ENCODE data around the gene EHBP1.

The EHBP1 gene

GRCh38 chr2:63048367-63049171, 343.1 kb downstream of the EHBP1 start:
- no peak overlapping the region for H3K4me3 ChIP-seq (ENCODE audit: low read depth, low read length)
- DNase-seq (ENCODE audit: low read depth) = no peak
- TF ChIP-seq MYC (IDR thresholded peaks at IDR 0.05; ENCODE audit: low read depth, low read length) = no peak
- TF ChIP-seq, protein P1, sequence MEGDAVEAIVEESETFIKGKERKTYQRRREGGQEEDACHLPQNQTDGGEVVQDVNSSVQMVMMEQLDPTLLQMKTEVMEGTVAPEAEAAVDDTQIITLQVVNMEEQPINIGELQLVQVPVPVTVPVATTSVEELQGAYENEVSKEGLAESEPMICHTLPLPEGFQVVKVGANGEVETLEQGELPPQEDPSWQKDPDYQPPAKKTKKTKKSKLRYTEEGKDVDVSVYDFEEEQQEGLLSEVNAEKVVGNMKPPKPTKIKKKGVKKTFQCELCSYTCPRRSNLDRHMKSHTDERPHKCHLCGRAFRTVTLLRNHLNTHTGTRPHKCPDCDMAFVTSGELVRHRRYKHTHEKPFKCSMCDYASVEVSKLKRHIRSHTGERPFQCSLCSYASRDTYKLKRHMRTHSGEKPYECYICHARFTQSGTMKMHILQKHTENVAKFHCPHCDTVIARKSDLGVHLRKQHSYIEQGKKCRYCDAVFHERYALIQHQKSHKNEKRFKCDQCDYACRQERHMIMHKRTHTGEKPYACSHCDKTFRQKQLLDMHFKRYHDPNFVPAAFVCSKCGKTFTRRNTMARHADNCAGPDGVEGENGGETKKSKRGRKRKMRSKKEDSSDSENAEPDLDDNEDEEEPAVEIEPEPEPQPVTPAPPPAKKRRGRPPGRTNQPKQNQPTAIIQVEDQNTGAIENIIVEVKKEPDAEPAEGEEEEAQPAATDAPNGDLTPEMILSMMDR (IDR thresholded peaks at IDR 0.05; ENCODE audit: low read depth, low read length) = no peak
- TF ChIP-seq POLR2A (IDR thresholded peaks at IDR 0.05; ENCODE audit: extremely low read depth, insufficient read length) = no peak

DNA sequence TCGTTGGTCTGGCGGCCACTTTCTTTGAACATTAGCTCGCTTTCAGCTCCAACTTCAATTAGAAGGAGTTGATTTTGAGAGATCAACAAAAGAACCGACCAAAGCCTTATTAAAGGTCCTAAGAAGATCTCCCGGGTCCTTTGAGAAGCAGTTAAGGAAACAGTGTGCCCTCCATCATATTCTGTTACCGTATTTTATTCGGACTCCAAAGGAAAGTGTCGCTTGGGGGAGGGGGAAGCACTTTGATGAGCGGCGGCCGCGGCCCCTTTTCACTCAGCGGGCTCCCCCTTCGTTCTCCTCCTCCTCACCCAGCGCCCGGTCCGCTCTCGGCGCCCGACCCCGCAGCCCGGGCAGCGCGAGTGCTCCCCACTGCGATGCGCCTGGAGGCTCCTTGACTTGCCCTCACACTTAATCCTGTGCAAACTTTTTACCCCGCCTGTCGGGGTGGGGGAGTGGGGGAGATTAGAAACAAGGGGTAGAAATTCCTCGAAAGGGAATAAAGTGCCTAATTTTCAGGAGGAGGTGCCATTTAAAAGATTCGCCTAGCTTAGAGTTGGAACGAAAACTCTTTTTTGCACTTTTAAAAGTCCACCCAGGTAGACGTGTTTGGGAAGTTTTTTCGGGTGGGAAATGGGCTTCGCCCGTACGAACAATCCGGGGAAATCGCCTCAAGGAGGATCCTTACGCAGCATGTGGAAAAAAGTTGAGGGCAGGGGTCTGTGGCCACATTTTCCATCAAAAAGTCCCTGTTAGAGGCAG, 343.9 kb downstream of the EHBP1 start:
- TF ChIP-seq POLR2A (IDR thresholded peaks at IDR 0.05; ENCODE audit: extremely low read depth, insufficient read length) (no peak), MYC (IDR thresholded peaks at IDR 0.05; ENCODE audit: low read depth, low read length) (no peak)
- TF ChIP-seq, protein P2, sequence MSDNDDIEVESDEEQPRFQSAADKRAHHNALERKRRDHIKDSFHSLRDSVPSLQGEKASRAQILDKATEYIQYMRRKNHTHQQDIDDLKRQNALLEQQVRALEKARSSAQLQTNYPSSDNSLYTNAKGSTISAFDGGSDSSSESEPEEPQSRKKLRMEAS (IDR thresholded peaks at IDR 0.05; ENCODE audit: low read depth, low read length) = no peak
- TF ChIP-seq, protein P1 (IDR thresholded peaks at IDR 0.05; ENCODE audit: low read depth, low read length) = no peak

DNA sequence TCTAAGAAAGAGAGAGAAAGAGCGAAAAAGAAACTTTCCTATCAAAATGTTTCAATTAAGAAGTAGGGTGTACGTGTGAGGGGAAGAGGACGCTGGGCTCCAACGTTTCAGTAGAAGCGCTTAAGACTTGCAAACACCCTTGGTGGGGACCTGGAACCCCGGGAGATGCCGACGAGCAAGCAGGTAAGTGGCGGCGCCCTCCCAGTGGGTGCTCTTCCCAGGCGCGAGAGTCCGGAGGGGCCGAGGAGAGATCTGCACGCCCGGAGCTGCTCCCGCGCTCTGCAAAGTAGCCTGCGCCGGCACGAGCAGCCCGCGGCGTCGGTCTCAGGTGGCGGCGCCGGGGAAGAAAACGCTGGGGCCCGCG, 344.4 kb downstream of the EHBP1 start:
- no peak for DNase-seq (ENCODE audit: low read depth)
- H3K4me3 ChIP-seq (ENCODE audit: low read depth, low read length) = peak overlapping the region; percentile 69
- no peak for TF ChIP-seq MYC (IDR thresholded peaks at IDR 0.05; ENCODE audit: low read depth, low read length)
- TF ChIP-seq, protein P2 (IDR thresholded peaks at IDR 0.05; ENCODE audit: low read depth, low read length) = no peak
- no peak for TF ChIP-seq POLR2A (IDR thresholded peaks at IDR 0.05; ENCODE audit: extremely low read depth, insufficient read length)
- TF ChIP-seq, protein P1 (IDR thresholded peaks at IDR 0.05; ENCODE audit: low read depth, low read length) = no peak

More for the DNA sequence above, 343.9 kb downstream of the EHBP1 start:
- peak; percentile 31 for DNase-seq (ENCODE audit: low read depth)
- peak overlapping the region; percentile 69 for H3K4me3 ChIP-seq (ENCODE audit: low read depth, low read length)

- peak; percentile 91 for DNase-seq (ENCODE audit: low read depth)
- H3K4me3 ChIP-seq (ENCODE audit: low read depth, low read length) = peak within 1 kb of the TSS; percentile 97
- TF ChIP-seq, protein P1 (IDR thresholded peaks at IDR 0.05; ENCODE audit: low read depth, low read length) = no peak
- peak; percentile 19; the same call in 1 of the 2 replicates for TF ChIP-seq MYC (IDR thresholded peaks at IDR 0.05; ENCODE audit: low read depth, low read length)
- peak; percentile 50 for TF ChIP-seq POLR2A (IDR thresholded peaks at IDR 0.05; ENCODE audit: extremely low read depth, insufficient read length)
Observed at GRCh38 chr2:63050334-63051041, 345.0 kb downstream of the EHBP1 start, which contains the start of gene OTX1. OTX1 (plus strand) TSS chr2:63050830; CDS start chr2:63052991, 2,161 bp downstream.

DNA sequence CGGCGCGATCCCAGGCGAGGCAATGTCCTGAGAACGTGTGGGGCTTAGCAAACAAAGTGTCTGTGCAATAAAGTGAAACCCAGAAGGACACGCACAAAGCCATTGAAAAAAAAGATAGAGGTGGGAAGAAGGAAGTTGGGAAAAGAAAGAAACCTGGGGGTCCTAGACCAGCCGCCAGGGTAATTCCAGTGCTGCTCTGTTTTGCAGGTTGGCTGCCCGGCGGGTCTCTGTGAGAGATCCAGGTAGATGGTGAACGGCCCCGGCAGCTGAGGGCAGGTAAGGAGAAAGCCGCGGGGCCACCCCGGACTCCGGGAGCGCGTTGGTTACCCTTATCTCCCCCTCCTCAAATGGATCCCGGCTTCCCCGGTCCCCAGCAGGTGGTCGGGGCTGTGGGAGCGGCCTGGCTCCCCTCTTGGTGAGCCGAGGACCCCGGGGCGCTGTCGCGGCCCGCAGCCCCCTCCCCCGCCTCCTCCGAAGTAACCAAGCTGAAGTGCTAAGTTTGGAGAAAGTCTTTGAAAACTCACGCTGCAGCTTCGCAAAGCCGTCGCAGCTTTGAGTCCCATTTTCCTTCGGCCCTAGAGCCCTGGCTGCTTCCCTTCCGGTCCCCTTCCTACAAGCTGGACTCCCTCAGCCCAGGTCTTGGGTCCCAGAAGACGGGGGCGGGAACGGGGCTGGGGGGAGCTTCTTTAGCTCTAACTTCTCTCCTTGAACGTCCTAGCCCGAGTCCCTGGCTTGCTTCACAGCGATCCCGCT, 345.7 kb downstream of the EHBP1 start:
- TF ChIP-seq, protein P1 (IDR thresholded peaks at IDR 0.05; ENCODE audit: low read depth, low read length) = peak; percentile 4
- TF ChIP-seq, protein P2 (IDR thresholded peaks at IDR 0.05; ENCODE audit: low read depth, low read length) = no peak
- no peak for DNase-seq (ENCODE audit: low read depth)
- H3K4me3 ChIP-seq (ENCODE audit: low read depth, low read length) = peak overlapping the region; percentile 97
